Activated CD4-positive, alpha-beta T cell treated with anti-CD3 and anti-CD28 coated beads, Interleukin-2, amount 10 ng/mL, durations not matched to agents 24 days and 14 days (primary cell): ENCODE results near the gene CSRNP2. TPM values are rescaled to one million over a fixed set of nuclear protein-coding genes. Genes with fewer than 3 reads are reported as not detected.

ENCODE experiments used
- DNase-seq: peaks from one replicate; pipeline ENCODE4 v3.0.0; 2022
- H3K27ac Mint-ChIP-seq: one replicate; pipeline ENCODE4 v1.8.0; 2022; ENCODE audit warnings: mild to moderate bottlenecking, mixed read lengths
- H3K27me3 Mint-ChIP-seq: one replicate; pipeline ENCODE4 v1.8.0; 2022; ENCODE audit warnings: mixed read lengths
- H3K36me3 Mint-ChIP-seq: one replicate; pipeline ENCODE4 v1.8.0; 2022; ENCODE audit warnings: low read depth, mild to moderate bottlenecking, mixed read lengths
- H3K4me1 Mint-ChIP-seq: one replicate; pipeline ENCODE4 v1.8.0; 2021; ENCODE audit warnings: mixed read lengths
- H3K4me3 Mint-ChIP-seq: one replicate; pipeline ENCODE4 v1.8.0; 2022; ENCODE audit warnings: mild to moderate bottlenecking, moderate library complexity, mixed read lengths
- H3K9me3 Mint-ChIP-seq: one replicate; pipeline ENCODE4 v1.8.0; 2021; ENCODE audit warnings: mixed read lengths
- intact Hi-C: fragments of 100-400 bp; cut with micrococcal nuclease; formaldehyde crosslinking; loops from one replicate; pipeline ENCODE4 v1.15.1; 2023
- total RNA-seq: library from RNA; stranded (reverse); gene quantifications from 2 replicates; pipeline ENCODE4 v1.2.3, GENCODE V29; 2022

The CSRNP2 gene
- total RNA-seq, 1 donor from 2014 or later = 22.9 TPM

- Mint-ChIP-seq H3K4me1 (peaks cover 28% of the 10 kb centered on the region), H3K36me3 (peaks cover 12% of the 10 kb centered on the region), H3K9me3 (no peaks in the 10 kb centered on the region), H3K27ac (no peak overlapping the region), H3K27me3 (no peaks in the 10 kb centered on the region), H3K4me3 (no peak overlapping the region)
- intact Hi-C loops = no loop called here
- DNase-seq = no peak
Observed at GRCh38 chr12:51013441-51013840, 70.0 kb downstream of the CSRNP2 start.

- Mint-ChIP-seq H3K27me3 (no peaks in the 10 kb centered on the region), H3K4me1 (peaks cover 26% of the 10 kb centered on the region), H3K36me3 (peaks cover 17% of the 10 kb centered on the region), H3K27ac (no peak overlapping the region), H3K4me3 (no peak overlapping the region), H3K9me3 (no peaks in the 10 kb centered on the region)
- intact Hi-C loops = no loop called here
- no peak for DNase-seq
Observed at GRCh38 chr12:51012570-51013236, 70.7 kb downstream of the CSRNP2 start.

GRCh38 chr12:51011955-51012354 lies 71.4 kb downstream of the CSRNP2 start:
- DNase-seq = no peak
- Mint-ChIP-seq H3K27me3 (no peaks in the 10 kb centered on the region), H3K4me3 (no peak overlapping the region), H3K27ac (no peak overlapping the region), H3K9me3 (no peaks in the 10 kb centered on the region), H3K4me1 (peaks cover 22% of the 10 kb centered on the region), H3K36me3 (peaks cover 22% of the 10 kb centered on the region)
- intact Hi-C loops = loop anchor here (2.0 kb wide), 1 partner anchor 13 kb away; no protein-coding TSS in a partner anchor

Other genes with a start within 250 kb of the CSRNP2 start
- gene TMPRSS12, start 240.7 kb downstream of the CSRNP2 start, total RNA-seq = not detected in 2 replicates
- gene HIGD1C, start 131.1 kb downstream of the CSRNP2 start, total RNA-seq = not detected in 2 replicates
- 54.2 and 56.2 TPM in 2 replicates for gene SLC11A2, start 57.2 kb downstream of the CSRNP2 start, total RNA-seq
- 75.7 and 77.8 TPM in 2 replicates for gene LETMD1, start 35.3 kb downstream of the CSRNP2 start, total RNA-seq
- 43.1 and 46.3 TPM in 2 replicates for gene TFCP2, start 89.5 kb upstream of the CSRNP2 start, total RNA-seq
- gene POU6F1, start 134.5 kb upstream of the CSRNP2 start, total RNA-seq = 5.1 and 9.0 TPM in 2 replicates
- gene DAZAP2, start 155.2 kb upstream of the CSRNP2 start, total RNA-seq = 135 and 146 TPM in 2 replicates
- gene SMAGP, start 186.8 kb upstream of the CSRNP2 start, total RNA-seq = 0.24 and 0.26 TPM in 2 replicates
- gene BIN2, start 240.6 kb upstream of the CSRNP2 start, total RNA-seq = 31.7 and 33.2 TPM in 2 replicates